Nucleus accumbens (tissue), 56 donors: ENCODE results near the gene CEP112.

Experiments used
- DNase-seq, 56 donors: peaks; one replicate each; lab custom pipeline; 2025; lab: John Stamatoyannopoulos, UW

The CEP112 gene

DNA sequence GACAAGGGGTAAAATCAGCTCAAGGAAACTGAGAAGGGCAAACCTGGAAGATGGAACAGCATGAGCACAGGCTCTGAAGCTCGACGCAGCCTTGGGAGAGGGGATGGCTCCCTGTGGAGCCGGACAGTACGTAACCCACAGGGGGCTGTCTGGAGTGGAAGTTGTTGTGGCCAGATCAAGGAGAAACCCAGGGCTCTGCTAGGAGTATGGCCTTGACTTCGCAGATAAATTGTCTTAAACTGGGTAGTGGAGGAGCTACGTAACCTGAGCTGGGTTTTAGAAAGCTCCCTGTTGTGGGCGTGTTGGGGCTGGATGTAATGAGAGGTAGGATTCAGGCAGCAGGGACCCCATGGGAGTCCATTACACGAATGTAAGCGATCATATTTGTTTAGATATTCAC, 605.0 kb downstream of the CEP112 start:
- DNase-seq = no peak
